BLaER1 (cell line): ENCODE data around the gene PEX5L.
A peak's percentile ranks its signal among the peaks of the same experiment; 100 is the strongest.

ENCODE experiments used
- H3K27ac ChIP-seq: shearing (Covaris generic); formaldehyde crosslinking; 2 replicates; pipeline ENCODE4 v1.8.1; 2022
- H3K27me3 ChIP-seq: shearing (Covaris generic); formaldehyde crosslinking; 2 replicates; pipeline ENCODE4 v1.8.1; 2022
- H3K36me3 ChIP-seq: shearing (Covaris generic); formaldehyde crosslinking; 2 replicates; pipeline ENCODE4 v1.8.1; 2022
- H3K4me1 ChIP-seq: shearing (Covaris generic); formaldehyde crosslinking; 2 replicates; pipeline ENCODE4 v1.8.1; 2022
- H3K4me2 ChIP-seq: shearing (Covaris generic); formaldehyde crosslinking; 2 replicates; pipeline ENCODE4 v1.8.1; 2022
- H3K4me3 ChIP-seq: shearing (Covaris generic); formaldehyde crosslinking; 2 replicates; pipeline ENCODE4 v1.8.1; 2022
- H3K9ac ChIP-seq: shearing (Covaris generic); formaldehyde crosslinking; 2 replicates; pipeline ENCODE4 v1.8.1; 2022
- H3K9me3 ChIP-seq: shearing (Covaris generic); formaldehyde crosslinking; 2 replicates; pipeline ENCODE4 v1.8.1; 2022
- H4K20me1 ChIP-seq: shearing (Covaris generic); formaldehyde crosslinking; 2 replicates; pipeline ENCODE4 v1.8.1; 2022
- Cebpa-rat ChIP-seq: shearing (Covaris generic); IDR thresholded peaks from 2 replicates; pipeline ENCODE4 v1.8.1; 2022

Gene PEX5L

DNA sequence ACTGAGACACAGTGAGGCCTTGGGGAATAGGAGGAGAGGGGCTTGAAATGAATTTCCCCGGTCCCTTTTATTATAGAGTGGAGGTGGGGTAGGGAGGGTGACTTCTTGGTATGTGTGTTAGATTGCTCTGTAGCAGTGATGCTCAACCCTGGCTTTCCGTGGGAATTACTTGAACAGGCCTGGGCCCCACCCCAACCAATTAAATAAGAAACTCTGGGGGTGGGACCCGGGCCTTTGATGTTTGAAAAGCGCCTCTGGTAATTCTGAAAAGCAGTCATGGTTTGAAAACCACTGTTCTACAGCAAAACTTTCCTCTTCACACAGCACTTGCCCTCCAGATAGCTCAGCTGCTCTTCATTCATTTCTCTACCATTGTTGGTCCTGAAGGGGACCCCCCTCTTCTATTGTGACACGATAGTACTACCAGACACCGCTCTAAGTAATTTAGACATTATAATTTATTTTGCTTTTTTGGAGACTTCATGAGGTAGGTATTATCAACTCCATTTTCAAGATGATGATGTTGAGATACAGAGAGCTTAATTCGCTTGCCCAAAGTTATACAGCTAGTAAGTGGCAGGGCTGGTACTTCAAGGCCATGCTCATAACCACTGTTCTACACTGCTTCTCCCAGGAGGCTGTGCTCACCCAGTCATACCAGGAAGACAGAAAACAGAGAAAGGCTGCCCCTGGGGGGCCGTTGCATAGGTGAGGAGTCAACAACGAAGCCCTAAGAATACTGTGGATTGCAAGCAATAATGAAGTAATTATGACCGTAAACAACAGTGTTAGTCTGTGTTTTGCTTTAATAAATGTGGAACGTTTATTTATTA is 176.2 kb downstream of the PEX5L start:
- Histone ChIP-seq H3K4me1 (no peaks in the 10 kb centered on the region), H3K36me3 (no peaks in the 10 kb centered on the region), H3K4me2 (no peak overlapping the region), H4K20me1 (no peaks in the 10 kb centered on the region), H3K9me3 (peaks cover 6% of the 10 kb centered on the region; the same call in 1 of the 2 replicates), H3K27me3 (no peaks in the 10 kb centered on the region), H3K9ac (no peak overlapping the region), H3K4me3 (no peak overlapping the region), H3K27ac (no peak overlapping the region)
- TF ChIP-seq Cebpa-rat: no peak

- TF ChIP-seq Cebpa-rat: no peak
- H3K27ac ChIP-seq: peak overlapping the region; percentile 76
- peak overlapping the region; percentile 42; the same call in 1 of the 2 replicates for H3K9ac ChIP-seq
- H4K20me1 ChIP-seq: no peaks in the 10 kb centered on the region
- H3K36me3 ChIP-seq: no peaks in the 10 kb centered on the region
- H3K9me3 ChIP-seq: no peaks in the 10 kb centered on the region
- H3K27me3 ChIP-seq: no peaks in the 10 kb centered on the region
- peak overlapping the region; percentile 75 for H3K4me2 ChIP-seq
- H3K4me3 ChIP-seq: no peak overlapping the region
- peaks cover 29% of the 10 kb centered on the region for H3K4me1 ChIP-seq
Observed at GRCh38 chr3:179853176-179853575, 183.6 kb downstream of the PEX5L start.

GRCh38 chr3:179852142-179852905 is 184.4 kb downstream of the PEX5L start:
- Histone ChIP-seq H3K36me3 (no peaks in the 10 kb centered on the region), H4K20me1 (no peaks in the 10 kb centered on the region), H3K4me2 (peak overlapping the region; percentile 75), H3K27me3 (no peaks in the 10 kb centered on the region), H3K9ac (no peak overlapping the region), H3K27ac (peak overlapping the region; percentile 76), H3K4me3 (no peak overlapping the region), H3K9me3 (no peaks in the 10 kb centered on the region), H3K4me1 (peaks cover 29% of the 10 kb centered on the region)
- no peak for TF ChIP-seq Cebpa-rat

DNA sequence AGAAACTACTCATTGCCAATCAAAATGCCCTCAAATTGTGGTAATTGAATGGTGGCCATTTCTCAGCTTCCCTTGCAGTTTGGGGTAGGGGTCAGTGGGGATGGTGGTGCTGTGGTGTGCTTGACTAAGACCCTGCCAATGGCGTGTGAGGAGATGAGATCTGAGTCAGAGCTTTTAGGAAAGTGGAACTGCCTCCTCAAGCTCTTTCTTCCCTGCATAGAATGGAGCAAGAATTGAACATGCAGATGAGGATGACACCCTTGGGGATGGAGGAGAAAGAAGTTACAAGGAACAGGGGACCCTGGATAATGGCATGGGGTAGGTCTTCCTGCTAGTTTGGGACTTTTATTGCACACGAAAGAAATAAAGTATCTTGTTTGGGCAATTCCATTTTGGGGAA is 188.0 kb downstream of the PEX5L start:
- Histone ChIP-seq H3K27ac (no peak overlapping the region), H3K9ac (no peak overlapping the region), H3K9me3 (no peaks in the 10 kb centered on the region), H3K4me2 (no peak overlapping the region), H3K4me1 (peaks cover 22% of the 10 kb centered on the region), H4K20me1 (no peaks in the 10 kb centered on the region), H3K36me3 (no peaks in the 10 kb centered on the region), H3K4me3 (no peak overlapping the region), H3K27me3 (no peaks in the 10 kb centered on the region)
- TF ChIP-seq Cebpa-rat: no peak

DNA sequence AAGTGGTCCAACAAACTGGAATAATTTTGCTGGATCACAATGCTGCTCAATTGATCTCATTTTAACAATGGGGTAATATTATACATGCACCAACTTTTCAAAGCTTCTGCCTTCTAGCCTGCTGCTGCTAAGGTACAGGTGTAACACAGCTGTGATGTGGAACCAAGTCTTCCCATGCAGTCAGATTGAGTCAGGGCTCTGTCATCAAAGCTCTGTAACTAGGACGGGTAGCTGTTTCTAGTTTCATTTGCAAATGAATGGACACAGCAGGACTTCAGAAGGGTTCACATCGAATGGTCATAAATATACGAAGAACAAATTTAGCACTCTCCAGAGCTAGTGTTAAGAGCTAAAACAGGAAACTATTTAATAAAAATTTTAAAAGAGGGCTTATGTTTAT is 194.7 kb downstream of the PEX5L start:
- Histone ChIP-seq H3K27me3 (no peaks in the 10 kb centered on the region), H3K36me3 (no peaks in the 10 kb centered on the region), H3K9me3 (no peaks in the 10 kb centered on the region), H3K4me1 (no peaks in the 10 kb centered on the region), H3K27ac (no peak overlapping the region), H3K4me2 (no peak overlapping the region), H4K20me1 (no peaks in the 10 kb centered on the region), H3K4me3 (no peak overlapping the region), H3K9ac (no peak overlapping the region)
- TF ChIP-seq Cebpa-rat: no peak

DNA sequence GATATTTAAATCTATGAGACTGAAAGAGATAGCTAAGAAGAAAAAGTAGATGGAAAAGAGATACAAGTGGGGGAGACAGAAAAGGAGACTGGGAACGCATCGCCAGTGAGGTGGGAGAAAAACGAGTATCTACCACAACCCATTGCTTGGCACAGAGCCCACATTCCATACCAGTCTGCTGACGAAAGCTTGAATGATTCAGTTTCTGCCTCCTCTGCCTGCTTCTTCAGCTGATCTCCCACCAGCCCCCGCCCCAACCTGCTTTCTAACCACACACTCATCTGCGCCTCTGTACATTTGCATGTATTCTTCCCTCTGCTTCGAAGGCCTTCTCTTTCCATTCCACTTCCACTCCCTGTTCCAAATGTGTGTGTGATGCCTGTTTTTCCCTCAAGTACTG is 195.8 kb downstream of the PEX5L start:
- Histone ChIP-seq H3K4me2 (no peak overlapping the region), H3K9me3 (no peaks in the 10 kb centered on the region), H3K4me3 (no peak overlapping the region), H3K27ac (no peak overlapping the region), H3K9ac (no peak overlapping the region), H3K4me1 (no peaks in the 10 kb centered on the region), H3K27me3 (no peaks in the 10 kb centered on the region), H4K20me1 (no peaks in the 10 kb centered on the region), H3K36me3 (no peaks in the 10 kb centered on the region)
- no peak for TF ChIP-seq Cebpa-rat

DNA sequence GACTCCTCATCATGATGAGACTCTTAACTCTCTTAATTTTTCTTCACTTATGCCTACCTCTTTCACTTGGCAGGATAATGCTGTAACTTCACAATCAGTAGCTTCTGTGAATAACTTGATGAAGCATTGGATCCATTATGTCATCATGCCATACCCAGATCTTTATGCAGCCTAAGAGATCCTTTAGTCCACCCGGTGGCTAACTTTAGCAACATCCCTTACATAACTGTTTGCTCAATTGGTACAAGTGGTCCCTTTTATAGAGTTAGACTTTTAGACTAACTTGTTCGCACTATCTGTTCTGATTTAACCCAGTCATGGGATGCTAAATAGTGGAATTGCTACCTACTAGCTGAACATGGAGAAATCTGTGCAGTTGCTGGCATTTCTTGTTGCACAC is 199.4 kb downstream of the PEX5L start:
- H3K4me2 ChIP-seq: no peak overlapping the region
- H3K27me3 ChIP-seq: no peaks in the 10 kb centered on the region
- no peaks in the 10 kb centered on the region for H3K4me1 ChIP-seq
- no peaks in the 10 kb centered on the region for H3K9me3 ChIP-seq
- no peak overlapping the region for H3K9ac ChIP-seq
- no peak overlapping the region for H3K27ac ChIP-seq
- H3K36me3 ChIP-seq: no peaks in the 10 kb centered on the region
- no peak overlapping the region for H3K4me3 ChIP-seq
- no peaks in the 10 kb centered on the region for H4K20me1 ChIP-seq
- no peak for TF ChIP-seq Cebpa-rat

DNA sequence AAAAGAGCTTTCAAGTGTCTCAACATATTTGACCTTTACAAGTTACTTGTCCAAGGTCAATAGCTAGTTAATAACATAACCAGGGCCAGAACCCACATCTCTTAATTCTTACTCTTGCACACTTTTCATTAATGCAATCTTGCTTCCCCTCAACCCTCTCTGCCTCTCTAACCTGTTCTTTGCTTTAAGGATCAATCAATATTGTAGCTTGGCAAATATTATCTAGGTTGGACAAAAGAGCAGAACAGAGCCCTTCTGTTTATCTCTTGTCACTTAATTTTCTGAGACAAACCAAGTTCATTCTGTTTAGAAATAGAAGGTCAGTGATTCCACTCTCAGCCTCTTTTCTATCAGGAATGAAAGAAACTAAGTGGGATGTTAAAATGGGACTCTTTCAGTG is 203.4 kb downstream of the PEX5L start:
- H3K9me3 ChIP-seq: no peaks in the 10 kb centered on the region
- no peaks in the 10 kb centered on the region for H3K36me3 ChIP-seq
- no peak for TF ChIP-seq Cebpa-rat
- H3K4me3 ChIP-seq: no peak overlapping the region
- H3K27ac ChIP-seq: no peak overlapping the region
- H3K4me2 ChIP-seq: no peak overlapping the region
- no peaks in the 10 kb centered on the region for H3K4me1 ChIP-seq
- H3K9ac ChIP-seq: no peak overlapping the region
- H3K27me3 ChIP-seq: no peaks in the 10 kb centered on the region
- H4K20me1 ChIP-seq: no peaks in the 10 kb centered on the region

DNA sequence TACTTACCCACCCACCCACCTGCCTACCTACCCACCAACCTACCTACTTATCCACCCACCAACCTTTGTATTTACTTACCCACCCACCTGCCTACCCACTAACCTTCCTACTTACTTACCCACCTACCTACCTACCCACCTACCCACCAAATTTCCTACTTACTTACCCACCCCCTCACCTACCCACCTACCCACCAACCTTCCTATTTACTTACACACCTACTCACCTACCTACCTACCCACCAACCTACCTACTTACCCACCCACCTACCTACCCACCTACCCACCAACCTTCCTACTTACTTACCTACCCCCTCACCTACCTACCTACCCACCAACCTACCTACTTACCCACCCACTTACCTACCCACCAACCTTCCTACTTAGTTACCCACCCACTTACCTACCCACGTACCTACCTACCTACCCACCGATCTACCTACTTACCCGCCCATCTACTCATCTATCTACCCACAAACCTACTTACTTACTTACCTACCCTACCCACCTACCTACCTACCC is 204.3 kb downstream of the PEX5L start:
- Histone ChIP-seq H3K36me3 (no peaks in the 10 kb centered on the region), H3K4me2 (no peak overlapping the region)

DNA sequence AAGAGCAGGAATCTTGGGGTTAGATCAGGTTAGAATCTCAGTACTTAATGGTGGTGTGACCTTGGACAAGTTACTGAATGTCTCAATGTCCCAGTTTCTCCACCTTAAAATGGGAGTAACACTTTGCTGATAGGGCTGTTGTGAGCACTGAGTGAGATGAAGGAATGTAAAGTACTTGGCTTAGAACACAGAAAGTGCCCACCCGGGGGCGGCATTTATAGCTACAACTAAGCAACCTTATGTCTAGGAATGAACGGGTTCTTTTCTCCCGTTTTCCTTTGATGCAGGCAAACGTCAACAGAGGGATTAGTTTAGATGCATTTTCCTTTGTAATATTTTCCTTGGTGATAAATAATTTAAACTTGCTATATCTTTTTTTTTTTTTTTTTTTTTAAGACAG is 207.3 kb downstream of the PEX5L start:
- Histone ChIP-seq H3K36me3 (no peaks in the 10 kb centered on the region), H4K20me1 (no peaks in the 10 kb centered on the region), H3K4me3 (no peak overlapping the region), H3K9me3 (no peaks in the 10 kb centered on the region), H3K27me3 (no peaks in the 10 kb centered on the region), H3K4me1 (no peaks in the 10 kb centered on the region), H3K9ac (no peak overlapping the region), H3K27ac (no peak overlapping the region), H3K4me2 (no peak overlapping the region)
- no peak for TF ChIP-seq Cebpa-rat

More for the DNA sequence above, 204.3 kb downstream of the PEX5L start:
- Histone ChIP-seq H3K4me1 (no peaks in the 10 kb centered on the region), H3K9ac (no peak overlapping the region), H3K4me3 (no peak overlapping the region), H3K27ac (no peak overlapping the region), H3K9me3 (no peaks in the 10 kb centered on the region), H3K27me3 (no peaks in the 10 kb centered on the region), H4K20me1 (no peaks in the 10 kb centered on the region)
- no peak for TF ChIP-seq Cebpa-rat
